Spleen (tissue), 11 donors: ENCODE results near the gene MAPKAP1. TPM values are rescaled to one million over a fixed set of nuclear protein-coding genes. Genes with fewer than 3 reads are reported as not detected.

Experiments used
- DNase-seq: peaks from one replicate; pipeline ENCODE4 v3.0.0-alpha.2; 2020
- H3K27ac ChIP-seq, 8 donors: fragments of 200-600 bp; sonication (generic) in 7 of 8; 1 replicate in 4 of 8; 2 replicates in 4 of 8; pipeline versions ENCODE4 v1.5.0 to v1.8.0; 2016 to 2021; ENCODE audit warnings: inconsistent platforms in 4 of 8, mild to moderate bottlenecking in 4 of 8, moderate library complexity in 1 of 8
- H3K27me3 ChIP-seq, 7 donors: fragments of 200-600 bp; sonication (generic) in 6 of 7; replicated peaks in 1 of 7; 1 replicate in 4 of 7; 2 replicates in 3 of 7; pipeline versions ENCODE4 v1.5.0 to v1.8.0; 2016 to 2021; ENCODE audit warnings: inconsistent platforms in 3 of 7, mild to moderate bottlenecking in 1 of 7
- H3K36me3 ChIP-seq, 6 donors: fragments of 200-600 bp; sonication (generic) in 5 of 6; 1 replicate in 4 of 6; 2 replicates in 2 of 6; pipeline versions ENCODE4 v1.5.0 to v1.8.0; 2016 to 2021; ENCODE audit warnings: inconsistent platforms in 2 of 6
- H3K4me1 ChIP-seq, 6 donors: fragments of 200-600 bp; sonication (generic) in 5 of 6; 1 replicate in 3 of 6; 2 replicates in 3 of 6; pipeline versions ENCODE4 v1.5.0 to v1.8.0; 2016 to 2021; ENCODE audit warnings: inconsistent platforms in 3 of 6
- H3K4me3 ChIP-seq, 8 donors: fragments of 200-600 bp; sonication (generic) in 7 of 8; 1 replicate in 4 of 8; 2 replicates in 4 of 8; pipeline versions ENCODE4 v1.5.0 to v1.8.0; 2016 to 2021; ENCODE audit warnings: inconsistent platforms in 4 of 8, mild to moderate bottlenecking in 4 of 8, moderate library complexity in 2 of 8
- H3K9me3 ChIP-seq, 8 donors: fragments of 200-600 bp; sonication (generic) in 7 of 8; 1 replicate in 4 of 8; 2 replicates in 4 of 8; pipeline versions ENCODE4 v1.5.0 to v1.8.0; 2016 to 2021; ENCODE audit warnings: inconsistent platforms in 4 of 8
- CTCF ChIP-seq, 11 experiments: fragments of 200-600 bp in 7 of 11; fragments of 450-650 bp in 4 of 11; sonication (generic) in 4 of 11; IDR thresholded peaks in 8 of 11; conservative IDR thresholded peaks in 3 of 11; 1 replicate in 7 of 11; 2 replicates in 4 of 11; pipeline versions ENCODE4 v1.4.0 to v1.8.0; 2016 to 2021; ENCODE audit warnings: antibody characterized with exemption in 11 of 11, inconsistent platforms in 4 of 11, mild to moderate bottlenecking in 1 of 11
- POLR2A ChIP-seq, 3 donors: fragments of 450-650 bp; IDR thresholded peaks; one replicate each; pipeline ENCODE4 v1.5.1; 2017; ENCODE audit warnings: antibody characterized with exemption in 3 of 3, mild to moderate bottlenecking in 1 of 3
- POLR2AphosphoS5 ChIP-seq, 3 donors: sonication (generic); formaldehyde crosslinking; IDR thresholded peaks; one replicate each; pipeline ENCODE4 v1.5.1; 2017; ENCODE audit warnings: antibody characterized with exemption in 3 of 3
- WGBS, 5 donors: extraction: QIAGEN DNeasy Blood & Tissue Kit in 3 of 5; methylation state at CpG; one replicate each; pipeline versions ENCODE4 v1.1.5 to v1.1.7; 2013 to 2018; 5-methylcytosine and 5-hydroxymethylcytosine counted together
- intact Hi-C: fragments of 100-400 bp; cut with DNase I; formaldehyde crosslinking; loops from one replicate; pipeline ENCODE4 v1.15.0; 2023; ENCODE audit warnings: low total_unique reads
- polyA plus RNA-seq, 3 donors: library from polyadenylated mRNA; stranded (reverse); fragments of 200-250 nt; gene quantifications; one replicate each; pipeline ENCODE4 v1.2.1, GENCODE V29; 2013
- total RNA-seq, 7 donors: library from RNA; depleted of rRNA in 3 of 7; stranded (reverse); fragments of >200 nt in 3 of 7; fragmentation: NEBNext Ultra II Directional in 4 of 7; extraction: Animal tissue kit (Norgen Biotek cat#: 25700) in 4 of 7; gene quantifications; one replicate each; pipeline versions ENCODE4 v1.1.0 to v1.2.1, GENCODE V29; 2016 to 2021
- donor health status: healthy with polysubstance abuse.
- donor health status: DM: no; HTN: no; CAD: no; lungs with moderate emphysema.
- donor health status: DM: no; HTN: no; CAD: no.
- donor health status: Bipolar disorder and iron deficiency.
- donor health status: healthy.
- donor health status: DM: no; HTN: no; CAD: no.
- donor health status: DM: yes; HTN: yes; CAD: no.

The MAPKAP1 gene
- total and polyA plus RNA-seq, 10 donors, result 37.2 to 77.2 (median 60.4) TPM

- TF ChIP-seq POLR2AphosphoS5 (IDR thresholded peaks at IDR 0.05), result no peak
- no peak for TF ChIP-seq POLR2A (IDR thresholded peaks at IDR 0.05)
- no peak for TF ChIP-seq CTCF (IDR thresholded peaks at IDR 0.05 in 8 of 11, conservative IDR thresholded peaks at IDR 0.05 in 3 of 11)
- no peak for DNase-seq
- H3K4me1 ChIP-seq, result no peaks in the 10 kb centered on the region
- intact Hi-C loops, result no loop called here
- H3K27ac ChIP-seq, result no peak overlapping the region
- 95 to 96% (median 96%) methylated on average over 7 of the region's 7 CpGs for WGBS, 5 donors
- H3K36me3 ChIP-seq, result peaks cover 0 to 98% (median 21%) of the 10 kb centered on the region in 6 donors
- H3K4me3 ChIP-seq, result no peak overlapping the region
- no peaks in the 10 kb centered on the region for H3K9me3 ChIP-seq
- no peaks in the 10 kb centered on the region for H3K27me3 ChIP-seq
Measured at GRCh38 chr9:125479846-125480615, 227.0 kb downstream of the MAPKAP1 start.

GRCh38 chr9:125477089-125477544 lies 229.9 kb downstream of the MAPKAP1 start:
- TF ChIP-seq POLR2A (IDR thresholded peaks at IDR 0.05) (no peak), POLR2AphosphoS5 (IDR thresholded peaks at IDR 0.05) (no peak), CTCF (IDR thresholded peaks at IDR 0.05 in 8 of 11, conservative IDR thresholded peaks at IDR 0.05 in 3 of 11) (no peak)
- intact Hi-C loops, result no loop called here
- no peak for DNase-seq
- Histone ChIP-seq H3K4me3 (no peak overlapping the region), H3K36me3 (peaks cover 0 to 80% (median 19%) of the 10 kb centered on the region in 6 donors), H3K27ac (no peak overlapping the region), H3K9me3 (no peaks in the 10 kb centered on the region), H3K4me1 (peaks cover 0 to 21% (median 5%) of the 10 kb centered on the region in 6 donors), H3K27me3 (no peaks in the 10 kb centered on the region)
- 96 to 99% (median 99%) methylated on average over 5 of the region's 5 CpGs for WGBS, 5 donors

DNA sequence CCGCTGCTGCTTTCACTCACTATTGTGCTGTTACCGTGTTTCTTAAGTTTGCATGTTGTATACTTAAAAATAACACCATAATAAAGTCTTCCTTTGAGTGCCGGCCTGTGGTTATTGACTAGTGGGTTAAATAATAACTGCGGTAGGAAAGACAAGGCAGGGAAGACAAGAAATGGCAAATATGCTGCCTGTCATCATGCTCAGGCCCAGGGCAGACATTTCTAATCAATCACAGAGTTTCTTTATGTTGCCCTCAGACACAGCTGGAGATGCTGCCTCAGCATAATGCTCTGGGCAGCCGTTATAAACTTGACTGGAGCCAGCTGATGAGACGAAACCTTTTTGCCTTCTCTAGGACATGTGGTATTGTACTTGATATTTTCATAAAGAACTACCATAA lies 230.4 kb downstream of the MAPKAP1 start:
- TF ChIP-seq POLR2A (IDR thresholded peaks at IDR 0.05), result no peak
- TF ChIP-seq POLR2AphosphoS5 (IDR thresholded peaks at IDR 0.05), result no peak
- TF ChIP-seq CTCF (IDR thresholded peaks at IDR 0.05 in 8 of 11, conservative IDR thresholded peaks at IDR 0.05 in 3 of 11), result no peak
- H3K4me1 ChIP-seq, result peaks cover 0 to 25% (median 6%) of the 10 kb centered on the region in 6 donors
- H3K4me3 ChIP-seq, result no peak overlapping the region
- 88 to 95% (median 92%) methylated on average over 6 of the region's 6 CpGs for WGBS, 5 donors
- no peak overlapping the region for H3K27ac ChIP-seq
- DNase-seq, result no peak
- H3K27me3 ChIP-seq, result no peaks in the 10 kb centered on the region
- intact Hi-C loops, result no loop called here
- H3K9me3 ChIP-seq, result no peaks in the 10 kb centered on the region
- H3K36me3 ChIP-seq, result peaks cover 0 to 80% (median 19%) of the 10 kb centered on the region in 6 donors

DNA sequence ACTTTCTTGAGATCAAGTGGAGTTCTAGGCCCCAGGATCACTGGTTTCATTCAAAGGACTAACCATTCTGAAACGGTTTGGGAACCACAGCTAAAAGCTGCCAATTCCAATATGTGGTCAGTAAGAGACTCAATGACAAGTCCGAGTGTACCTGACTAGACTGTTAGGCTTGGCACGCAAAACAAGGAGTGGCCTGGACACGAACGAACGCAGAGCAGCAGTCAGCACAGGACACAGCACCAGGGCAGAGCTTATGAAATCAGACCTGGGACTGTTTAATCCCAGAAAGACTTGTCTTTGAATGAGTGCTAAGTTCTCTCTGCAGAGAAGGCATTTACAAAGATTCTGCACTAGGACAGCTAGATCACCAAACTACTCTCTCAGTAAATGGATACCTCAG lies 231.6 kb downstream of the MAPKAP1 start:
- DNase-seq, result no peak
- intact Hi-C loops, result no loop called here
- H3K4me3 ChIP-seq, result no peak overlapping the region
- H3K27me3 ChIP-seq, result no peaks in the 10 kb centered on the region
- 95 to 97% (median 96%) methylated on average over 6 of the region's 6 CpGs for WGBS, 5 donors
- H3K4me1 ChIP-seq, result peaks cover 0 to 34% (median 6%) of the 10 kb centered on the region in 6 donors
- H3K36me3 ChIP-seq, result peaks cover 0 to 81% (median 22%) of the 10 kb centered on the region in 6 donors
- TF ChIP-seq POLR2A (IDR thresholded peaks at IDR 0.05) (no peak), POLR2AphosphoS5 (IDR thresholded peaks at IDR 0.05) (no peak), CTCF (IDR thresholded peaks at IDR 0.05 in 8 of 11, conservative IDR thresholded peaks at IDR 0.05 in 3 of 11) (no peak)
- H3K9me3 ChIP-seq, result no peaks in the 10 kb centered on the region
- no peak overlapping the region for H3K27ac ChIP-seq
